ENCODE results near the gene HPSE2.
"Not testable (repeated sequence)": the region's sequence is repeated elsewhere in the genome, so short reads cannot be mapped to it uniquely, and the experiment has no call there.

Gene HPSE2

DNA sequence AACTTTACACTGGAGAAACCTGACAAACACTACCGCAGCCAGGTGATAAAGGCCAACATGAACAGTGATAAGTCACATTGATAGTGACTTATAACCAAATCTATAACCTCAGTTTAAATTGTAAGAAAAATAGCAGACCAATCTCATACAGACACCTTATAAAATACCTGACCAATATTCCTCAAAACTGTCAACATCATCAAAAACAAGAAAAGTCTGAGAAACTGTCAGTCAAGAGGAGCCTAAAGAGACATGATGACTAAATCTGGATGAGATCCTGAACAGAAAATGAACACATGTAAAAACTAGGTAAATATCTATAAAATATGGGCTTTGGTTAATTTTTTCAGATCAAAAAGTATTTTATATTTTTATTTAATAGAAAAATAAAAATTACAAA lies 233.3 kb downstream of the HPSE2 start:
- DNase-seq = no peak

DNA sequence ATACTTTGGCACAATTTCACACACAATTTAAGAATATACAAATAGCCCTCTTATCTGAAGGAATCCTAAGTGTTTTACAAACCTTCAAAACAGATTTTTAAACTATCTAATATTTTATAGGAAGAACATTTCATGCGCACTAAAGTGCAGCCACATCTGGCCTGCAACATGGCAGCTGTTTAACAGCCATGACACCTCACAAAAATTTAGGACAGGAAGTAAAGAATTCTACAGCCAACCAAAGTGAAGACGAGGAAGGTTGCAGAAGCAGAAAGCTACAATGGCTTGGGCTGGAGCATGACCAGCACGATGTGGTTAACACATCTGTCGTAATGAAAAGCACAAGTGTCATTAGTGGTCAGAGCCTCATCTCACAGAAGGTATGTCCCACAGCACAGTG lies 238.1 kb downstream of the HPSE2 start:
- DNase-seq = no peak

DNA sequence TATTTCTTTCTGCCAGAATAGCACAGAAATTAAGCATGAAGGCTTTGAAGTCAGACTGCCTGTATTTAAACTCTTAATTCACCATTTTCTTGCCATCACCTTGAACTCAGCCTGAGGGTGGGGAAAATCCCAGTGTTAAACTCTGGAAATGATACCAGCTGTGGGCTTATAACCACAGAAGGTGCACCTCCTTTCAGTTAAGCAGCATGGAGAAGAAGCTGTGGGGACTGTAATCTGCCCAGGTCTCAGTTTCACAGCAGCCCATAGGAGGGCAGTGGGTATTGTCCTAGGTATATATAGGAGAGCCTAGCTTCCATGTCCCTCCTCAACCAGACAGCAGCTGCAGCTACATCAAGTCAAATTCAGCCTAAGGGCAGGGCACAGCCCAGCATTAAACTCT lies 241.6 kb downstream of the HPSE2 start:
- no peak for DNase-seq

DNA sequence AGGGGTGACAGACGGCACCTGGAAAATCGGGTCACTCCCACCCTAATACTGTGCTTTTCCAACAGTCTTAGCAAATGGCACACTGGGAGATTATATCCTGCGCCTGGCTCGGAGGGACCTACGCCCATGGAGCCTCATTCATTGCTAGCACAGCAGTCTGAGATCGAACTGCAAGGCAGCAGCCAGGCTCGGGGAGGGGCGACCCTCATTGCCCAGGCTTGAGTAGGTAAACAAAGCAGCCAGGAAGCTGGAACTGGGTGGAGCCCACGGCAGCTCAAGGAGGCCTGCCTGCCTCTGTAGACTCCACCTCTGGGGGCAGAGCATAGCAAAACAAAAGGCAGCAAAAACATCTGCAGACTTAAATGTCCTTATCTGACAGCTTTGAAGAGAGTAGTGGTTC lies 251.9 kb downstream of the HPSE2 start:
- not testable (repeated sequence) for DNase-seq

DNA sequence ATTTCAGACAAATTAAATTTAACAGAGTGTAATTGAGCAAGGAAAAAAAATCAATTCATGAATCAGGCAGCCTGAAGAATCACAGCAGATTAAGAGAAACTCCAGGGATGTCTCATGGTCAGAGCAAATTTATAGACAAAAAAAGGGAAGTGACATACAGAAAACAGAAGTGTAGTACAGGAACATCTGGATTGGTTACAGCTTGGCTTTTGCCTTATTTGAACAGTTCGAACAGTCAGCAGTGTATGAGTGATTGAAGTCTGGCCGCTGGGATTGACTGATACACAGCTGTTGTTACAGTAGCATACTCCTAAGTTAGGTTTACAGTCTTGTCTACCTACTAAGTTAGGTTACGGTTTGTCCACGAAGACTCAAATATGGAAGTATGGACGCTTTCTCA lies 255.3 kb downstream of the HPSE2 start:
- DNase-seq = peak; percentile 14

DNA sequence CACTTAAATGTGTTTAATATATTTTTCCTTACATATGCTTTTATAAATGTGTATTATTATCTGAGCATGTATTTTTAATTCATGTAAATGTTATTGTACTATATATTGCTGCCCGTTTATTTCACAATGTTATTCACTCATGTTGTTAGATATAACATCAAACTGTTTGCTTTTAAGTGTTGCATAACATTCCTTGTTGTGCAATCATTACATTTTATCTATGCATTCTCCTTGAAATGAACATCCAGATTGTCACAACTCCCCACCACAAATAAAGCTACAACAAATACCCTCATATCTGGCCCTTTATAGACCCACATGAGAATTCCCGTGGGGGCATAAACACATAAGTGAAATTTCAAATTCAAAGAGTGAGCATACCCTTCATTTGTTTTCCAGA lies 264.2 kb downstream of the HPSE2 start:
- peak; percentile 50 for DNase-seq

DNA sequence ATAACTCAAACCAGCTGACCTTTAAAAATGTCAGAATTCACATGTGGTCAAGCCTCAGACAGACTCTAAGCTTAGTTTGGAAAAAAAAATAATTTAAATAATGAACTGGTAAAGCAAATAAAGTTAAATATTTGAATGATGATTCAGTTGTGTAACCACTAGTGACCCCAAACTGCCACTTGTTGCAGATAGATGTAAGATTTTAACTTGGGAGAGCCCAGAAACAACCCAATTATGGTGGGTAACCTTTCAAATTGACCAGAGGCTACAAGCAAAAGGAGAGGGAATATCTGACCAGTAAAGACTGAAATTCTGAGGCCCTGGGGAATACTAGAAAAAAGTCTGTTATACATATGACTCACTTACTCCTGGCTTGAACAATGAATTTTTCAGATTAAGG lies 268.1 kb downstream of the HPSE2 start:
- DNase-seq = no peak

DNA sequence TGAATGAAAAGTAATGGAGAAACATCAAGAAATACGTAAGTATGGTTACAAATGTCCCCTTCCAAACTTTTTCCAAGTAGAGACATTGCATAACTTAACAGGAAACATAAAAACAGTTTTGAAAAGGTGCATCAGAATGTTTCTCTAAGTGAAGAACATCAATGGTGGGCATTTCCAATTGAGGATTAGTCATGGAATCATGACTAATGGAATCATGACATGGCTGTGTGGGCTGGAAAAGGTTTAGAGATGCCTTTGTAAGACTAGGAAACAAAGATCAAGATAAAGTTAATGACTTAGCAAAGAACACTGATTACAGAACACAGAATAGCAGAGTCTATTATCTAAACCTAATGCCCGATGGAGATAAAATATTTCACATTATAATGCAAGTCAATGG lies 272.0 kb downstream of the HPSE2 start:
- no peak for DNase-seq

DNA sequence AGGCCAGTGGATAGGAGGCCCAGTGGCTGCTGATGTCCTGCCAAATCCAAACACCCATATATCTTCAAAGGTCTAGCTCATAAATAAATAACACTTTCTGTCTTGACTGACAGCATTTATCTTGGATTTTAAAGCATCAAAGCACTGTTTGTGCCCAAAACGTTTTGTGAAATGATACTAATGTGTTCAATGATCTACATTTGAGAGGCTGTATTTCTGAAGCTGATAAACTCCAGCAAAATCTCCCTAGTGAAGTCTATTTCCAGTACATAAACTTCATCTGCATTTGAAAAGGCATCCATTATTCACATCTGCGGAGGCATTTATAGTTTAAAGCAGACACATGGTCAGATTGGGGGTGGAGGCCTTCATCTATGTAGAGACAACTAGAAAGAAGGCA lies 276.3 kb downstream of the HPSE2 start:
- no peak for DNase-seq

DNA sequence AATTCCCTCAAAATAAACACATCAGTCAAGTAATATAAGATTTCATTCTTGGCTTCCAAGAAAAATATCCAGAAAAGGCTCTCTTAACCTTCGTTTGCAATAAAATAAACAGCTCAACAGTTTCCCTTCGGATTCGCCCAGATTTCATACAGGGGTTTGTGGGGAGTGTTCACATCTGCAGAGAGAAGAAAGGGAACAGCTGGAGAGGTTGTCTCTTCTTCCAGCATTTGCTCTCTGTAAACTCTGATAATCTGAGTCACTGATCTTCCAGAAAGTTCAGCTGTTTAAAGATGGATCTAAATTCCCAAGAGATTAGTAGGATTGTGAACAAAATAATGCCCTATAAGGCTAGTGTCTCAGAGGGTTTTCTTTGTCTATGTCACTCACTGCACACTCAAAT lies 277.9 kb downstream of the HPSE2 start:
- no peak for DNase-seq

DNA sequence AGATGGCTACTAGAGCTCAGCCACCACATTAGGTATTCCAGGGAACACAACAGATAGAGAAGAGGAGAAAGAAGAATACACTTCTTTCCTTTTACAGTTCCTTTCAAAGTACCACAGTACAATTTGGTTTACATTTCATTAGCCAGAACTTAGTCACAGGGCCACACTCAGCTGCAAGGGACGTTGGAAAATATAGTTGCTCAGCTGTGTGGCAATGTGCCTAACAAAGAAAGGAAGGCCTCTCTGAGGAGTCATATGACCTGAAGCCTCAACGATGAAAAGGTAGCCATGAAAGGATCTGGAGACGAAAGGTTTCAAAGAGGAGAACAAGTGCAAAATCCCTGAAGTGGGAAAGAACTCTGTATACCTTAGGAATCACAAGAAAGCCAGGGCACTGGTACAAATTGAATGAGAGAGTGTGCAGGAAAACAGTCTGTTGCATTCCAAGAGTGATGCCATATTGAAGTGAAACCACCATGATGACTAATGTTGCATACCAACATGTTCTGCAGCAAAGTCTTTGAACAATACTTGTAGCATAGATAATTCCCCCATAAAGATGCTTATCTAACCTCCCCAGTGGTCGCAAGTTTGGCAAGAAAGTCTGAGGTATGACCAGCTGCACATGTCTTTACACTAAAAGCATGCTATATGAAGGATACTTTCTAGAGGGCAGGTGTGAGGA lies 278.9 kb downstream of the HPSE2 start:
- no peak for DNase-seq

DNA sequence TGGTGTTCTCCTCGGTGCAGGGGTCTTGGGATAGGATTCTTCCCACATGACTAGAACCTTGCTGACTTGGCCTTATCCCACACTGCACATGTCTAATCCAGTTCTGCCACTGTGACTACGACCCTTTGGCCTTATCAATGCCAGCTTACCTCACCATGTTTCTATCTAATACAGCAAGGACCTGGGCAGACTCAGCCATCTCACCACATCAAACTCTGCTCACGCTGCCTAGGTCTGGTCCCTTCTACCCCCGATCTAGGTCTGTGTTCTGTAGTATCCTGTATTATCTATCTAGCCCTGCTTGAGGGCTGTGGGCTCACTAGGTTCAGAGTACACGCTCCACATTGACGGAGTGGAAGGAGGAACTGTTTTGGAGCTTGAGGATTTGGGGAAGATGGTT lies 282.4 kb downstream of the HPSE2 start:
- DNase-seq = peak; percentile 50

DNA sequence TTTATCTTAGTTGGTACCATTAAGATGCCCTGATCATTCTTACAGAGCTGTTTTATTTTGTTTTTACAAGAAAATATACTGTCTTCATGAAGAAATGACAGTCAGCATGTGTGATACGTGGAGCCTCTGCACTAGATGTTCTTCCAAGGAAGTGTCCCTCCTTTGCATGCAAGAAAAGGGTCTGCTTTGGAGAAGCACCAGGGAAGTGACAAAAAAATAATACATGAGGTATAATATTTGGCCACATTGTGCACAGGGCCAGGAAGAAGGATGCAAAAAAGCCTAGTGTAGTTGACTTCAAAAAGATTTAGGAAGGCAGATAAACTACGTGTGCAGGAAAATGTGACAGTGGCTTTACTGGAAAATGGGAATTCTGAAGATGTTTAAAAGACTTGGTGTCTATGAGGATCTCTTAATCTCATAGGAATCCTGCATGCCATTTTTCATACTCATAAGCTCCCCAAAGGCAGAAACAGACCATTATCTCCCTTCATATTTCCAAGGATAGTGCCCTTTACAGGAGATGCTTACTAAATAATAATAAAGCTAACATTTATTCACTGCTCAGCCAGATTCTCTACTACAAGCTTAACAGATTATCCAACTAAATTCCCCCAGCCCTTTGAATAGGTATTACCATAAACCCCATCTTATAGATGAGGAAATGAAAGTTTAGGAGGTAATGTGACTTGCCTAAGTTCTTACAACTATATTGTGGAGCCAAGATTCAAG lies 284.2 kb downstream of the HPSE2 start:
- no peak for DNase-seq

DNA sequence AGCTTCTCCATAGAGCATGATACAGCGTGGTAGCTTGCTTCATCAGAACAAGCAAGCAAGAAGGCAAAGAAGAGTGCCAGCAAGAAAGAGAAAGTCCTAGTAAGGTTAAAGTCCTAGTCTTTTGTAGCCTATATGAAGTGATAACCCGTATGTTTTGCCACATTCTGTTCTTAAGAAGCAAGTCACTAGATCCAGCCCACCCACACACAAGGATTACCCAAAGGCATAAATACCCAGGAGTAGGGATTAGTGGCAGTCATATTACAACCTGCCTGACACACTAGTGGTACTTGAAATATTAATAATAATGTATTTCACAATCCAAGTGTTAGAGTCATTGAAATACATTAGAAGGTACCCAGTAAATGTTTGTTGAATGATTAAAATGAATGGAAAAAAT lies 285.5 kb downstream of the HPSE2 start:
- no peak for DNase-seq

DNA sequence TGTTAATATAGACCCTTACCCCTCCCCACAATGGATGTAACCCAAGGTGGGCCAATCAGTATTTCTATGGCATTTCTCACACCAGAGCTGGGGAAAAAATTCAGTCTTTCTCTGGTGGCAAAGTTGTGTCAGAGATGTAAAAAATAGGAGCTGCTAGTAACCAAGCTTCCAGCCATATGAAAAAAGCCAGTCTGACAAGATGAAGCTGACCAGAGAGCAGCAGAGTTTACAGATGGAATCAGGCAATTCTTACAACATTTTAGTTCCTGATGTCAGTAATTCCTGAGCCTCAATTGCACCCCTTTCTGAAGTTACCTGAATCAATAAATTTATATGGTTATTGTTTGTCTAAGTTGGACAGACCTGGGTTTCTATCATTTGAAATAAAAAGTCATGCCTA lies 286.3 kb downstream of the HPSE2 start:
- DNase-seq = no peak

DNA sequence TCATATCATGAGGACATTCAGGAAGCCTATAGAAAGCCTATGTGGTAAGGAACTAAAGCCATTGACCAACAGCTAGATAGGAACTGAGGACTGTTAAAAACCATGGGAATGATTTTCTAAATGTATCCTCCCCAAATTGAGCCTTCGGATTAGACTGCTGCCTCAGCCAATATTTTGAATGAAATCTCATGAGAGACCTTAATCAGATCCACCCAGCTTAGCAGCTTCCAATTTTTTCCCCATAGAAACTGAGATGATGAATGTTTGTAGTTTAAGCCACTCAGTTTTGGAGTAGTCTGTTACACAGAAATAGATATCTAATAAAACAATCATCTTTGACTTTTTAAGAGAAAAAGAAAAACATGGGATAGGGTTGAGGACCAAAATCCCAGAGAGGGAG lies 292.0 kb downstream of the HPSE2 start:
- no peak for DNase-seq

DNA sequence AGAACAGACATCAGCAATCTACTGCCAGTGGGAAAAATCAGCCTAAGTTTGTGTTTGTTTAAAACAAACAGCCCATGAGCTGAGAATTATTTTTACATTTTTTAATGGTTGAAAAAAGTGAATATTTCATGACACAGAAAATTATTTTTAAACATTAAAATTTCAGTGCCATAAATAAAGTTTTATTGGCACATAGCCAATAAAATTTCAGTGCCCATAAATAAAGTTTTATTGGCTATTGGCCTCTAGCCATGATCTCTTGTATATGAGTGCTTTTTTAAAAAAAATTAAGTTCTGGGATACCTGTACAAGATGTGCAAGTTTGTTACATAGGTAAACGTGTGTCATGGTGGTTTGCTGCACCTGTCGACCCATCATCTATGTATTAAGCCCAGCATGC lies 305.9 kb downstream of the HPSE2 start:
- no peak for DNase-seq

DNA sequence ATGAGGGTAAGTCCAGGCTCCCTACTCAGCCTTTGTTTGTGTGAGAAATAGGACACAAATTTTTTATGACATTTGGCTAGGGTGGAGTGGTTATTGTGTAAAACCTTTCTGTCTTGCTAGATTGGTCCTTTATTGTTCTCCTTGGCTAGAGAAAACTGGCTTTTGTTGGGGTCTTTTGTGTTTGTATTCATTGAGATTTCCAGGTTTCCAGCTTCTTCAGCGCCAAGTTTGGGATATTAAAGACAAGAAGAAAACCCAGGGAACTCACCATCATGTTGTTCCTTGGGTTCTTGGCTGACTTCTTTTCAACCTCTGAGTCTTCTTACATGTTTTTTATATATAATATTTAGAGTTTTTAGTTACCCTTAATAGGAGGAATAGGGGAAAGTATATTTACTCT lies 310.0 kb downstream of the HPSE2 start:
- DNase-seq = no peak

DNA sequence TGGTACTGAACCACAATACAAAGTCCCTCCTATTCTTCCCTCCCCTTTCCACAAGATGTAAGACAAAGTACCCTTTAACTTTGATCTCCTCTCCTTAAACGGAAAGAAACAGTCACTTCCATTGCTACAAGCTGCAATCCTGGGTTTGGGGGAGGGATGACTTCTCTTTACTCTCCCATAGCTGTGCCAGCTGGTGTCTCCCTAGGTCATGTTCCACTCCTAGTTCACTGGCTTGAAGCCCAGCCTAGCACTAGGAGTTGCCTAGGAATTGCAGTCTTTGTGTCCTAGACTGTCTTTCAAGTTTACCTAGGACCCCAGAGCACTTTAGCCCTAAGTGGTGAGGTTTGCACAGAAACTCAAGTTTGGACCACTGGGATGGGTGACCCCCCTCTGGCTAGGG lies 311.1 kb downstream of the HPSE2 start:
- DNase-seq = no peak

DNA sequence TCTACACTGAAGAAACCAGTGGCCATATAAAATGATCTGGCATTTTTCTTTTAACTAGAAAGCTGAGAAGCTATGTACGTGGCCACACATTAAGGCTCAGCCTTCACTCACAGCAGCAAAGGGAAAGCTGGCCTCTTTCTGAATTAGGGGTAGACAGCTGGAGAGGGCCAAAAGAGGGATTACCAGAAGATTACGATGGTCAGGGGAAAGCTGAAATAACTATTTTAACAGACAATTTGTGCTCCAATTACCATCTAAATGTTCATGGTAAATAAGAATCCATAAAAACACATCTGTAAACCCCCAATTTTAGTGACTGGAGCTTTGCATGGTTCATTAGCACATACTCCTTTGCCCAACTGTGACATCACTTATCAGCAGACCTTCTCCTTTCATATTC lies 314.3 kb downstream of the HPSE2 start:
- DNase-seq = no peak

DNA sequence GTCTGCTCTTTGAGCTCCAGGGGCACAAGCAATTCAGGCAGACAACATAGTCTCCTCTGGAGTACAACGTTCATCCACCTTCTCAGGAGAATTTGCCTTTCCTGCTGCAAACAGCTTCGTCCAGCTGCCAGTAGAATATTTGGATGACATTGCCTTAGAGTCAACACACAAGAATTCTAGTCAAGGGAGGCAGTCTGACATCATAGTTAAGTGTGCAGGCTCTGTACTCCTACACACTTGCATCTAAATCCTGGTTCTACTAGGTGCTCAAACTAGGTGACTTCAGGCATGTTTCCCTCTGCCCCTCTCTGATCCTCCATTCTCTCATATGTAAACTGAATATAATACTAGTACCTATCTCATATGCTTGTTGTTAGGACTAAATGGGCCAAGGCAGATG lies 314.8 kb downstream of the HPSE2 start:
- DNase-seq = no peak

DNA sequence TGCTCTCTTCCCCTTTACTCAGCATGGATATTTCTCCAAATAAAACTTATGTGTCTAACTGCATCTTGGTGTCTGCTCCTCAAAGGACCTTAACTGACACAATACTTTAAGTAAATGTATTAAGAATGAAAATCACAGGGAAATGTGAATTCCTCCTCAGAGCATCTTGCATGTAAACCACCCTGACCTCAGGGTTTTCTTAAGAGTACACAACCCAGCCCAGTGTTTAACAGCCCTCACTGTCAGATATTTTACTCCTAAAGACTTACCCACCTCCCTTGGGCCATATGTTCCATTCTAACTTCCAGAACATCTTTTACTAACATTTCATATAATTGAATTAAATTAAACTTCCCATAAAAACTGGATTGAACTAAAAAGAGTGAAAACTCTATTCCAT lies 315.3 kb downstream of the HPSE2 start:
- DNase-seq = no peak

DNA sequence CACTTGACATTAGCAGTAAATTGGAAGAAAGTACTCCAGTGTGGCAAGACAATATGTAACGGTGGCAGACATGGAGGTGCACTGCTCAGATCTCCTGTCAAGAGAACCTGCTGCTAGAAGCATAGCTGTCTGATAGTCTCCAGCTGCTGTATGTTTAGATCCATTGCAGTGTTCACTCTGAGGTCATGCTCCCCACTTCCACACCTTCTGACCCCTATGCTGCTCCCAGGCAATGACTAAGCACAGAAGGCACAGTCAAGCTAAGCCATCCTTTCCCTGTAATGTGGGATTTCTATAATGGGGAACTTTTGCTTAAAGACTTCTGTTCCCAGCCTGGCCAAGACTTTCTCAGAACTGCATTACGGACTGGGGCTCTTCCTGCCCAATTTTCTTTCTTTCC lies 315.8 kb downstream of the HPSE2 start:
- DNase-seq = no peak

DNA sequence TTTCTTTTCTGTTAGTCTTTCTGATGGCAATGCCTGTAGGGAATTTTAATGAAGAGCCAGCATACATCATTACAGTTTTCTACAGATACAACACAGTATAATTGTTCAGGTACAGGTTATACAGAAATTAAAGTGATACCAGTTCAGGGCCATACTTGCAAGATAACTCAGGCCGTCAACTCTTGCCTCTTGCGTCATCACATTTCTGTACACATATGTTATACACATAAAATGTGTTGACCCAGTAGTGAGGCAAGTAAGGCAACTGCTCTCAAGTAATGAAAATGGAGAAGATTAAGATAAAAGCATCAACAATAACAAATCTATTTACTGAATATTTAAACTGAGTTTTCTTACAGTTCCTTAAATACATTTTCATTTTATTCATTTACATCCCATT lies 317.8 kb downstream of the HPSE2 start:
- no peak for DNase-seq

DNA sequence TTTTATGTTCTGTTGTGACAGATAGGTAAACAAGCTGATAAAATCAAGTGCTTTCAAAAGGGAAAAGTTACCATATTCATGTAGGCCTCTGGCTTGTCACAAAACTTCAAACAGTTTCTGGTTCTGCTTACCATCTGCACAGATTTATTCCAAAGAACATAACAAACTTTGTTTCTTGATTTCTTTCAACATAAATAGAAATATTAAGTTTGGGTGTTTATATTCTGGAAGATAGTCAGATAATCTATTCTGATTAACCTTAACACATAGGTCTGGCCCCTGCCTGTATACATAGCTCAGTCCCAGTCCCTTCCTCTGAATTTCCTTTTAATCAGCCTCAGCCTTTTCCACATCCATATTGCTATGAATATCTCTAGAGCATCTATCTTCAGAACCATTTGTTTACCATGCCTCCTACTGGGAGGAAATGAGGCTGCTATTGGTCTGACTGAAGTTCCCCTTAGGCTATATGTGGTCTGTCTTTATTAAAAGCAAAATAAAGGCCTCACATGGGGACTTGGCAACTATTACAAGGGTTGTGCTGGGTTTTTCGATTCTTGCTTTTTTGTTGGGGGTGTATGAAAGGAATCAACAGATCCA lies 319.0 kb downstream of the HPSE2 start:
- DNase-seq = peak; percentile 49
